H9 (cell line): Measurements from ENCODE around the gene MACROH2A1. TPM values are rescaled to one million over a fixed set of nuclear protein-coding genes. Genes with fewer than 3 reads are reported as not detected.

Source experiments
- DNase-seq: peaks from one replicate; pipeline ENCODE4 v3.0.0-alpha.2; 2017
- H2AFZ ChIP-seq: one replicate; pipeline ENCODE4 v1.6.1; 2013; ENCODE audit warnings: mild to moderate bottlenecking, low read length, control low read depth, moderate library complexity
- H2AK5ac ChIP-seq: 2 replicates; pipeline ENCODE4 v1.6.1; 2013; ENCODE audit warnings: low read length, control low read depth, mixed read lengths; ENCODE audit not compliant: insufficient read length
- H2BK120ac ChIP-seq: one replicate; pipeline ENCODE4 v1.6.1; 2013; ENCODE audit warnings: low read depth, mild to moderate bottlenecking, low read length, control low read depth, inconsistent platforms; ENCODE audit not compliant: poor library complexity, severe bottlenecking
- H2BK12ac ChIP-seq: 2 replicates; pipeline ENCODE4 v1.6.1; 2013; ENCODE audit warnings: low read length, control low read depth, mixed read lengths, low read depth; ENCODE audit not compliant: insufficient read length
- H2BK15ac ChIP-seq: 2 replicates; pipeline ENCODE4 v1.6.1; 2013; ENCODE audit warnings: low read depth, low read length, control low read depth
- H2BK20ac ChIP-seq: one replicate; pipeline ENCODE4 v1.6.1; 2013; ENCODE audit warnings: low read depth, mild to moderate bottlenecking, low read length, control low read depth, inconsistent platforms; ENCODE audit not compliant: poor library complexity, severe bottlenecking
- H2BK5ac ChIP-seq: 2 replicates; pipeline ENCODE4 v1.6.1; 2013; ENCODE audit warnings: low read length, control low read depth, mixed read lengths; ENCODE audit not compliant: insufficient read length
- H3K14ac ChIP-seq: 2 replicates; pipeline ENCODE4 v1.6.1; 2013; ENCODE audit warnings: low read length, control low read depth; ENCODE audit not compliant: insufficient read depth
- H3K18ac ChIP-seq: 2 replicates; pipeline ENCODE4 v1.6.1; 2013; ENCODE audit warnings: low read depth, mild to moderate bottlenecking, mixed read lengths, low read length, control low read depth; ENCODE audit not compliant: insufficient read length
- H3K23ac ChIP-seq: 2 replicates; pipeline ENCODE4 v1.6.1; 2013; ENCODE audit warnings: low read length, control low read depth, mixed read lengths, low read depth; ENCODE audit not compliant: insufficient read length
- H3K23me2 ChIP-seq: 2 replicates; pipeline ENCODE4 v1.6.1; 2013; ENCODE audit warnings: low read depth, mild to moderate bottlenecking, mixed read lengths, low read length, control low read depth; ENCODE audit not compliant: insufficient read length, poor library complexity, severe bottlenecking
- H3K27ac ChIP-seq: 2 replicates; pipeline ENCODE4 v1.5.1; 2013; ENCODE audit warnings: low read length, control low read depth, mixed read lengths, low read depth; ENCODE audit not compliant: insufficient read length
- H3K27me3 ChIP-seq: 2 replicates; pipeline ENCODE4 v1.6.1; 2013; ENCODE audit warnings: low read length, control low read depth, inconsistent platforms; ENCODE audit not compliant: insufficient read depth
- H3K4ac ChIP-seq: 2 replicates; pipeline ENCODE4 v1.6.1; 2013; ENCODE audit warnings: low read depth, mild to moderate bottlenecking, control low read depth, inconsistent platforms, low read length, moderate library complexity
- H3K4me1 ChIP-seq: 2 replicates; pipeline ENCODE4 v1.6.1; 2013; ENCODE audit warnings: low read length, control low read depth, inconsistent platforms; ENCODE audit not compliant: insufficient read depth
- H3K4me2 ChIP-seq: 2 replicates; pipeline ENCODE4 v1.6.1; 2013; ENCODE audit warnings: low read length, control low read depth, mixed read lengths; ENCODE audit not compliant: insufficient read length, insufficient read depth
- H3K56ac ChIP-seq: 2 replicates; pipeline ENCODE4 v1.6.1; 2013; ENCODE audit warnings: low read depth, mild to moderate bottlenecking, mixed read lengths, low read length, control low read depth; ENCODE audit not compliant: insufficient read length
- H3K79me1 ChIP-seq: 2 replicates; pipeline ENCODE4 v1.6.1; 2013; ENCODE audit warnings: low read depth, mild to moderate bottlenecking, moderate library complexity, low read length, control low read depth, inconsistent platforms; ENCODE audit not compliant: insufficient read depth, poor library complexity, severe bottlenecking
- H3K79me2 ChIP-seq: 2 replicates; pipeline ENCODE4 v1.6.1; 2013; ENCODE audit warnings: low read length, control low read depth, inconsistent platforms; ENCODE audit not compliant: insufficient read depth
- H3K9ac ChIP-seq: 2 replicates; pipeline ENCODE4 v1.6.1; 2013; ENCODE audit warnings: low read length, control low read depth, mixed read lengths; ENCODE audit not compliant: insufficient read length; ENCODE audit errors: extremely low read depth
- H3K9me3 ChIP-seq: one replicate; pipeline ENCODE4 v1.6.1; 2013; ENCODE audit warnings: low read depth, low read length, inconsistent platforms; ENCODE audit not compliant: control insufficient read depth
- H3T11ph ChIP-seq: one replicate; pipeline ENCODE4 v1.6.1; 2013; ENCODE audit warnings: mild to moderate bottlenecking, low read length, control low read depth, inconsistent platforms
- H4K20me1 ChIP-seq: one replicate; pipeline ENCODE4 v1.6.1; 2013; ENCODE audit not compliant: control insufficient read depth, insufficient read length, insufficient read depth
- H4K5ac ChIP-seq: 2 replicates; pipeline ENCODE4 v1.6.1; 2013; ENCODE audit warnings: low read depth, mild to moderate bottlenecking, mixed read lengths, low read length, control low read depth; ENCODE audit not compliant: insufficient read length
- H4K8ac ChIP-seq: replicated peaks from 2 replicates; pipeline ENCODE4 v1.6.1; 2013; ENCODE audit warnings: low read length, control low read depth, mixed read lengths, low read depth; ENCODE audit not compliant: insufficient read length
- H4K91ac ChIP-seq: 2 replicates; pipeline ENCODE4 v1.6.1; 2013; ENCODE audit warnings: low read depth, mild to moderate bottlenecking, moderate library complexity, mixed read lengths, low read length, control low read depth; ENCODE audit not compliant: insufficient read length
- H3K27ac Mint-ChIP-seq, 3 experiments: 2 replicates in 2 of 3; 3 replicates in 1 of 3; pipeline ENCODE4 v1.8.0; 2020 to 2021; ENCODE audit warnings: mixed read lengths in 3 of 3, mild to moderate bottlenecking in 1 of 3, moderate library complexity in 1 of 3
- H3K27me3 Mint-ChIP-seq: 2 replicates; pipeline ENCODE4 v1.8.0; 2021; ENCODE audit warnings: low read depth, mild to moderate bottlenecking, moderate library complexity, mixed read lengths
- H3K36me3 Mint-ChIP-seq, 3 experiments: 2 replicates in 2 of 3; 3 replicates in 1 of 3; pipeline ENCODE4 v1.8.0; 2020 to 2021; ENCODE audit warnings: low read depth in 3 of 3, mixed read lengths in 3 of 3; ENCODE audit not compliant: insufficient read depth in 1 of 3
- H3K4me1 Mint-ChIP-seq, 2 experiments: 2 replicates each; pipeline ENCODE4 v1.8.0; 2020; ENCODE audit warnings: mixed read lengths in 2 of 2
- H3K4me3 Mint-ChIP-seq, 2 experiments: 2 replicates in 1 of 2; 3 replicates in 1 of 2; pipeline ENCODE4 v1.8.0; 2020 to 2021; ENCODE audit warnings: mild to moderate bottlenecking in 2 of 2, mixed read lengths in 2 of 2, moderate library complexity in 1 of 2
- H3K9me3 Mint-ChIP-seq, 2 experiments: 2 replicates in 1 of 2; 3 replicates in 1 of 2; pipeline ENCODE4 v1.8.0; 2020; ENCODE audit warnings: mild to moderate bottlenecking in 2 of 2, mixed read lengths in 2 of 2, moderate library complexity in 1 of 2
- CTCF ChIP-seq: fragments of 200-600 bp; sonication (generic); conservative IDR thresholded peaks from 3 replicates; pipeline ENCODE4 v1.8.0; 2021; ENCODE audit warnings: antibody characterized with exemption, mild to moderate bottlenecking
- WGBS: extraction: QIAGEN DNeasy Blood & Tissue Kit; methylation state at CpG from one replicate; pipeline ENCODE4 v1.1.7; 2013; ENCODE audit warnings: missing lambda C conversion rate, low lambda C conversion rate, mixed read lengths; ENCODE audit not compliant: insufficient read length; ENCODE audit errors: extremely low coverage; 5-methylcytosine and 5-hydroxymethylcytosine counted together
- total RNA-seq: library from RNA; stranded (reverse); gene quantifications from 2 replicates; pipeline ENCODE4 v1.2.1, GENCODE V29; 2021

The MACROH2A1 gene
- total RNA-seq, 1 experiment from 2014 or later = 111 TPM

DNA sequence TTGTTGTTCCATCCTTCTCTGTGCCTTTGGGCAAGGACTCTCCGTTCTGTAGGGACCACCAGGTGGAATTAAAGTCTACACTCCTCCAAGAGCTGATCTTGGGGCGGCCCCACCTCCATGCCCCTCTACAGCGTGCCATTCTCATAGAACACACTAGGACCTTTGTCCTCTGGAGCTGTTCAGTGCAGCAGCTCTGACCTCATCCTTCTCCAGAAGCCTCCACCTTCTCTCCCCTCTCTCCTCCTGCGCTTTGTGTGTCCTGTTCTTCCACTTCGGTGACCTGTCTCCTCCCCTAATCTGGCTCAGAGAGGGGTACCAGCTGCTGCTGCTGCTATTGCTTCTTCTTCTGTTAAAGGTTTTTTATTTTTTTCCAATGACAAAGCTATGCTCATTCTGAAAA, 1.8 kb upstream of the MACROH2A1 start:
- no peak overlapping the region for H2BK12ac ChIP-seq
- H4K8ac ChIP-seq = no peak overlapping the region
- no peak overlapping the region for H2AFZ ChIP-seq
- H3K23me2 ChIP-seq = peaks cover 16% of the 10 kb centered on the region
- Mint-ChIP-seq H3K27me3 (peaks cover 80% of the 10 kb centered on the region), H3K9me3 (peaks cover 2 to 7% of the 10 kb centered on the region in 2 experiments; a peak in 3 of 5 replicates), H3K4me3 (peak overlapping the region; percentile 75 to 87; a peak in 4 of 5 replicates), H3K27ac (no peak overlapping the region), H3K36me3 (peaks cover 0 to 2% (median 2%) of the 10 kb centered on the region in 3 experiments; a peak in 3 of 7 replicates), H3K4me1 (peaks cover 44 to 51% of the 10 kb centered on the region in 2 experiments)
- DNase-seq = no peak
- no peak overlapping the region for H3T11ph ChIP-seq
- peak overlapping the region; percentile 82 for H3K4me2 ChIP-seq
- peaks cover 25% of the 10 kb centered on the region; the same call in 1 of the 2 replicates for H3K27me3 ChIP-seq
- H3K18ac ChIP-seq = no peak overlapping the region
- no peak overlapping the region for H3K4ac ChIP-seq
- no peak overlapping the region for H3K56ac ChIP-seq
- H3K4me1 ChIP-seq = peaks cover 13% of the 10 kb centered on the region; the same call in 1 of the 2 replicates
- peaks cover 2% of the 10 kb centered on the region for H4K20me1 ChIP-seq
- no peak overlapping the region for H2BK5ac ChIP-seq
- H3K23ac ChIP-seq = no peak overlapping the region
- TF ChIP-seq CTCF = no peak
- no peaks in the 10 kb centered on the region for H3K9me3 ChIP-seq
- no peak overlapping the region for H4K91ac ChIP-seq
- peaks cover under 1% of the 10 kb centered on the region; the same call in 1 of the 2 replicates for H3K79me2 ChIP-seq
- H2BK15ac ChIP-seq = no peak overlapping the region
- WGBS = no CpG with 5 or more reads among the region's 5 CpGs
- no peak overlapping the region for H2BK20ac ChIP-seq
- no peak overlapping the region for H2BK120ac ChIP-seq
- H4K5ac ChIP-seq = no peak overlapping the region
- H3K79me1 ChIP-seq = peaks cover 5% of the 10 kb centered on the region
- no peak overlapping the region for H3K27ac ChIP-seq
- no peak overlapping the region for H2AK5ac ChIP-seq
- no peak overlapping the region for H3K14ac ChIP-seq
- H3K9ac ChIP-seq = no peak overlapping the region
